Measurements from ENCODE around the gene ANKS1A.

Gene ANKS1A

GRCh38 chr6:35067234-35067633 is 178.2 kb downstream of the ANKS1A start:
- no peak for DNase-seq (ENCODE audit: low read depth in 2 of 2, low spot score in 1 of 2)

GRCh38 chr6:35068206-35068605 is 179.2 kb downstream of the ANKS1A start:
- no peak for DNase-seq (ENCODE audit: low read depth in 2 of 2, low spot score in 1 of 2)

- no peak for DNase-seq (ENCODE audit: low read depth in 2 of 2, low spot score in 1 of 2)
These were observed 179.6 kb downstream of the ANKS1A start for GRCh38 chr6:35068644-35069043.

GRCh38 chr6:35069262-35069661 is 180.2 kb downstream of the ANKS1A start:
- no peak for DNase-seq (ENCODE audit: low read depth in 2 of 2, low spot score in 1 of 2)

- DNase-seq (ENCODE audit: low read depth in 2 of 2, low spot score in 1 of 2) = no peak
These were observed 181.1 kb downstream of the ANKS1A start for GRCh38 chr6:35070111-35070510.

GRCh38 chr6:35071347-35071994 is 182.4 kb downstream of the ANKS1A start:
- no peak for DNase-seq (ENCODE audit: low read depth in 2 of 2, low spot score in 1 of 2)

- DNase-seq (ENCODE audit: low read depth in 2 of 2, low spot score in 1 of 2) = no peak
These were observed 183.1 kb downstream of the ANKS1A start for GRCh38 chr6:35072051-35072697.

GRCh38 chr6:35072698-35073055 is 183.6 kb downstream of the ANKS1A start:
- no peak for DNase-seq (ENCODE audit: low read depth in 2 of 2, low spot score in 1 of 2)

GRCh38 chr6:35073211-35073610 is 184.2 kb downstream of the ANKS1A start:
- DNase-seq (ENCODE audit: low read depth in 2 of 2, low spot score in 1 of 2) = no peak

- no peak for DNase-seq (ENCODE audit: low read depth in 2 of 2, low spot score in 1 of 2)
These were observed 184.9 kb downstream of the ANKS1A start for GRCh38 chr6:35073766-35074471.

GRCh38 chr6:35076997-35077712 is 188.1 kb downstream of the ANKS1A start:
- DNase-seq (ENCODE audit: low read depth in 2 of 2, low spot score in 1 of 2) = no peak

GRCh38 chr6:35077713-35078105 is 188.7 kb downstream of the ANKS1A start:
- DNase-seq (ENCODE audit: low read depth in 2 of 2, low spot score in 1 of 2) = no peak

GRCh38 chr6:35078226-35078850 is 189.3 kb downstream of the ANKS1A start:
- no peak for DNase-seq (ENCODE audit: low read depth in 2 of 2, low spot score in 1 of 2)

GRCh38 chr6:35078896-35079295 is 189.8 kb downstream of the ANKS1A start:
- DNase-seq (ENCODE audit: low read depth in 2 of 2, low spot score in 1 of 2) = no peak

- DNase-seq (ENCODE audit: low read depth in 2 of 2, low spot score in 1 of 2) = no peak
These were observed 190.4 kb downstream of the ANKS1A start for GRCh38 chr6:35079311-35080000.

GRCh38 chr6:35080016-35080680 is 191.1 kb downstream of the ANKS1A start:
- DNase-seq (ENCODE audit: low read depth in 2 of 2, low spot score in 1 of 2) = no peak

- no peak for DNase-seq (ENCODE audit: low read depth in 2 of 2, low spot score in 1 of 2)
These were observed 191.9 kb downstream of the ANKS1A start for GRCh38 chr6:35080821-35081425.

GRCh38 chr6:35081426-35081851 is 192.4 kb downstream of the ANKS1A start:
- DNase-seq (ENCODE audit: low read depth in 2 of 2, low spot score in 1 of 2) = no peak

GRCh38 chr6:35082046-35082732 is 193.1 kb downstream of the ANKS1A start:
- DNase-seq (ENCODE audit: low read depth in 2 of 2, low spot score in 1 of 2) = no peak
